ENCODE data around the gene CRABP2. TPM values are rescaled to one million over a fixed set of nuclear protein-coding genes. Genes with fewer than 3 reads are reported as not detected.
A peak's percentile ranks its signal among the peaks of the same experiment; 100 is the strongest.

Gene CRABP2
- total and polyA plus RNA-seq, 10 of the 15 experiments (the other 5 are each of a cell fraction or from before 2014, with no cell fraction given): 0.21 to 1.3 (median 0.41) TPM

GRCh38 chr1:156751757-156752481 is 46.5 kb upstream of the CRABP2 start (continued):
- TF ChIP-seq, protein P1, sequence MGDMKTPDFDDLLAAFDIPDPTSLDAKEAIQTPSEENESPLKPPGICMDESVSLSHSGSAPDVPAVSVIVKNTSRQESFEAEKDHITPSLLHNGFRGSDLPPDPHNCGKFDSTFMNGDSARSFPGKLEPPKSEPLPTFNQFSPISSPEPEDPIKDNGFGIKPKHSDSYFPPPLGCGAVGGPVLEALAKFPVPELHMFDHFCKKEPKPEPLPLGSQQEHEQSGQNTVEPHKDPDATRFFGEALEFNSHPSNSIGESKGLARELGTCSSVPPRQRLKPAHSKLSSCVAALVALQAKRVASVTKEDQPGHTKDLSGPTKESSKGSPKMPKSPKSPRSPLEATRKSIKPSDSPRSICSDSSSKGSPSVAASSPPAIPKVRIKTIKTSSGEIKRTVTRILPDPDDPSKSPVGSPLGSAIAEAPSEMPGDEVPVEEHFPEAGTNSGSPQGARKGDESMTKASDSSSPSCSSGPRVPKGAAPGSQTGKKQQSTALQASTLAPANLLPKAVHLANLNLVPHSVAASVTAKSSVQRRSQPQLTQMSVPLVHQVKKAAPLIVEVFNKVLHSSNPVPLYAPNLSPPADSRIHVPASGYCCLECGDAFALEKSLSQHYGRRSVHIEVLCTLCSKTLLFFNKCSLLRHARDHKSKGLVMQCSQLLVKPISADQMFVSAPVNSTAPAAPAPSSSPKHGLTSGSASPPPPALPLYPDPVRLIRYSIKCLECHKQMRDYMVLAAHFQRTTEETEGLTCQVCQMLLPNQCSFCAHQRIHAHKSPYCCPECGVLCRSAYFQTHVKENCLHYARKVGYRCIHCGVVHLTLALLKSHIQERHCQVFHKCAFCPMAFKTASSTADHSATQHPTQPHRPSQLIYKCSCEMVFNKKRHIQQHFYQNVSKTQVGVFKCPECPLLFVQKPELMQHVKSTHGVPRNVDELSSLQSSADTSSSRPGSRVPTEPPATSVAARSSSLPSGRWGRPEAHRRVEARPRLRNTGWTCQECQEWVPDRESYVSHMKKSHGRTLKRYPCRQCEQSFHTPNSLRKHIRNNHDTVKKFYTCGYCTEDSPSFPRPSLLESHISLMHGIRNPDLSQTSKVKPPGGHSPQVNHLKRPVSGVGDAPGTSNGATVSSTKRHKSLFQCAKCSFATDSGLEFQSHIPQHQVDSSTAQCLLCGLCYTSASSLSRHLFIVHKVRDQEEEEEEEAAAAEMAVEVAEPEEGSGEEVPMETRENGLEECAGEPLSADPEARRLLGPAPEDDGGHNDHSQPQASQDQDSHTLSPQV (IDR thresholded peaks at IDR 0.05): no peak; the same call in 1 of the 2 replicates
- TF ChIP-seq, protein P2, sequence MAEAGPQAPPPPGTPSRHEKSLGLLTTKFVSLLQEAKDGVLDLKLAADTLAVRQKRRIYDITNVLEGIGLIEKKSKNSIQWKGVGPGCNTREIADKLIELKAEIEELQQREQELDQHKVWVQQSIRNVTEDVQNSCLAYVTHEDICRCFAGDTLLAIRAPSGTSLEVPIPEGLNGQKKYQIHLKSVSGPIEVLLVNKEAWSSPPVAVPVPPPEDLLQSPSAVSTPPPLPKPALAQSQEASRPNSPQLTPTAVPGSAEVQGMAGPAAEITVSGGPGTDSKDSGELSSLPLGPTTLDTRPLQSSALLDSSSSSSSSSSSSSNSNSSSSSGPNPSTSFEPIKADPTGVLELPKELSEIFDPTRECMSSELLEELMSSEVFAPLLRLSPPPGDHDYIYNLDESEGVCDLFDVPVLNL (IDR thresholded peaks at IDR 0.05; ENCODE audit: low read depth, low read length): peak; percentile 55
- TF ChIP-seq HDGF (IDR thresholded peaks at IDR 0.05) (no peak), JUND (IDR thresholded peaks at IDR 0.05; ENCODE audit: low read depth, low read length) (no peak), HDAC2 (IDR thresholded peaks at IDR 0.05) (no peak), MYB (IDR thresholded peaks at IDR 0.05; ENCODE audit: borderline replicate concordance, low read depth, low read length) (no peak), YY1 (IDR thresholded peaks at IDR 0.05; ENCODE audit: low read depth, low read length) (peak; percentile 89), ZBTB4 (CRISPR knock-in tag; IDR thresholded peaks at IDR 0.05) (no peak), NFYA (IDR thresholded peaks at IDR 0.05; ENCODE audit: borderline replicate concordance, low read depth, low read length) (no peak), NBN (IDR thresholded peaks at IDR 0.05) (no peak), TCF7 (IDR thresholded peaks at IDR 0.05; ENCODE audit: borderline replicate concordance) (no peak), CBFB (IDR thresholded peaks at IDR 0.05; ENCODE audit: low read depth) (no peak), GABPA (IDR thresholded peaks at IDR 0.05; ENCODE audit: low read depth) (no peak), IKZF2 (IDR thresholded peaks at IDR 0.05) (no peak), RELA (IDR thresholded peaks at IDR 0.05; ENCODE audit: borderline replicate concordance, partially characterized antibody) (peak; percentile 35), SUZ12 (IDR thresholded peaks at IDR 0.05; ENCODE audit: unreplicated experiment) (no peak)
- TF ChIP-seq, protein P3, sequence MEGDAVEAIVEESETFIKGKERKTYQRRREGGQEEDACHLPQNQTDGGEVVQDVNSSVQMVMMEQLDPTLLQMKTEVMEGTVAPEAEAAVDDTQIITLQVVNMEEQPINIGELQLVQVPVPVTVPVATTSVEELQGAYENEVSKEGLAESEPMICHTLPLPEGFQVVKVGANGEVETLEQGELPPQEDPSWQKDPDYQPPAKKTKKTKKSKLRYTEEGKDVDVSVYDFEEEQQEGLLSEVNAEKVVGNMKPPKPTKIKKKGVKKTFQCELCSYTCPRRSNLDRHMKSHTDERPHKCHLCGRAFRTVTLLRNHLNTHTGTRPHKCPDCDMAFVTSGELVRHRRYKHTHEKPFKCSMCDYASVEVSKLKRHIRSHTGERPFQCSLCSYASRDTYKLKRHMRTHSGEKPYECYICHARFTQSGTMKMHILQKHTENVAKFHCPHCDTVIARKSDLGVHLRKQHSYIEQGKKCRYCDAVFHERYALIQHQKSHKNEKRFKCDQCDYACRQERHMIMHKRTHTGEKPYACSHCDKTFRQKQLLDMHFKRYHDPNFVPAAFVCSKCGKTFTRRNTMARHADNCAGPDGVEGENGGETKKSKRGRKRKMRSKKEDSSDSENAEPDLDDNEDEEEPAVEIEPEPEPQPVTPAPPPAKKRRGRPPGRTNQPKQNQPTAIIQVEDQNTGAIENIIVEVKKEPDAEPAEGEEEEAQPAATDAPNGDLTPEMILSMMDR (IDR thresholded peaks at IDR 0.05 in 2 of 3, conservative IDR thresholded peaks at IDR 0.05 in 1 of 3; ENCODE audit: control insufficient read depth in 2 of 3, extremely low read depth in 1 of 3, insufficient read depth in 1 of 3, low read depth in 3 of 3, low read length in 3 of 3): 0 out of 6 replicates have a peak, but pooled peaks of 1 of the 3 experiments have one; percentile 3

Data from GM12878 (cell line).